Esophagus squamous epithelium (tissue), 4 donors: Measurements from ENCODE around the gene BNC2.

Experiments
- POLR2A ChIP-seq, 4 donors: fragments of 450-650 bp; IDR thresholded peaks; one replicate each; pipeline ENCODE4 v1.6.1; 2017; ENCODE audit warnings: antibody characterized with exemption in 4 of 4, mild to moderate bottlenecking in 4 of 4, moderate library complexity in 3 of 4
- TF ChIP-seq, protein P1 (sequence below), 6 experiments: fragments of 450-650 bp in 4 of 6; fragments of 200-600 bp in 2 of 6; sonication (generic) in 2 of 6; IDR thresholded peaks; one replicate each; pipeline ENCODE4 v1.5.1; 2016 to 2019; ENCODE audit warnings: antibody characterized with exemption in 6 of 6, mild to moderate bottlenecking in 4 of 6, moderate library complexity in 4 of 6

DNA sequence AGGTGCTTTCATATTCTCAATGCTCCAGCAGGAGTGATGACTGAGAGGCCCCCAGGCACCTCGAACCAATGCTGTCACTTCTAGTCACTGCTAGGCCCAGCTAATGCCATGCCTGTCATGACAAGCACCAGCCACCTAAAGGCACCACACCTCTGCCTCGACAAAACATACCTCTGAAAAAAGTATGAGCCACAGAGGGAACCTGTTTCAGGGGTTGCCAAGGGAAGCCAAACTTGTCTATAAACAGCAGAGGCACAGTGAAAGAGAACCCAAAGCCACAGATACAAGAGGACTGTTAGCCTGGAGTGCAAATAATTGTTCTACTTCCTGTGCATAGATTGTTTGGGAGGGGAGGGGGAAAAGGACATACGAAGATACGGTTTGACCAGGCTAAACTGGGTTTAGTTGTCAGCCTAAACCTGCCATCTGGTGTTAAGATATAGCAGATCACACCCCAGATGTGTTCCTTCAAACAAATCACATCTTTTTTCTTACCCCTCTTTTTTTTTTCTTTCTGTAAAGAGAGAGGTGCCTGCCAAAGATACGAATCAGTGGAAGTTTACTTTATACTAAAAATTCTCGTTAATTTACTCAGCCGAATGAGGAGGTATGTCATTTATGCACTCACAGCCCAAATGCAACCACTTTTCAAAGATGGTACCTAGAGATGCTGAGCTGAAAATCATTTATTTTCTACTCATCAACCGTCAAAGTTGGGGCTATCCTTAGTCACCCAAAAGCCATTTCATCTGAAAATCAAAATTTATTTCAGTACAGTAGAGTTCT lies 45.7 kb downstream of the BNC2 start:
- TF ChIP-seq, protein P1, sequence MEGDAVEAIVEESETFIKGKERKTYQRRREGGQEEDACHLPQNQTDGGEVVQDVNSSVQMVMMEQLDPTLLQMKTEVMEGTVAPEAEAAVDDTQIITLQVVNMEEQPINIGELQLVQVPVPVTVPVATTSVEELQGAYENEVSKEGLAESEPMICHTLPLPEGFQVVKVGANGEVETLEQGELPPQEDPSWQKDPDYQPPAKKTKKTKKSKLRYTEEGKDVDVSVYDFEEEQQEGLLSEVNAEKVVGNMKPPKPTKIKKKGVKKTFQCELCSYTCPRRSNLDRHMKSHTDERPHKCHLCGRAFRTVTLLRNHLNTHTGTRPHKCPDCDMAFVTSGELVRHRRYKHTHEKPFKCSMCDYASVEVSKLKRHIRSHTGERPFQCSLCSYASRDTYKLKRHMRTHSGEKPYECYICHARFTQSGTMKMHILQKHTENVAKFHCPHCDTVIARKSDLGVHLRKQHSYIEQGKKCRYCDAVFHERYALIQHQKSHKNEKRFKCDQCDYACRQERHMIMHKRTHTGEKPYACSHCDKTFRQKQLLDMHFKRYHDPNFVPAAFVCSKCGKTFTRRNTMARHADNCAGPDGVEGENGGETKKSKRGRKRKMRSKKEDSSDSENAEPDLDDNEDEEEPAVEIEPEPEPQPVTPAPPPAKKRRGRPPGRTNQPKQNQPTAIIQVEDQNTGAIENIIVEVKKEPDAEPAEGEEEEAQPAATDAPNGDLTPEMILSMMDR (IDR thresholded peaks at IDR 0.05): peak in 1 of 6 experiments; percentile 15
- TF ChIP-seq POLR2A (IDR thresholded peaks at IDR 0.05): no peak
